ENCODE measurements around the gene HCFC1. TPM values are rescaled to one million over a fixed set of nuclear protein-coding genes. Genes with fewer than 3 reads are reported as not detected.

HCFC1 gene
- total RNA-seq, 1 experiment from 2014 or later: 79.9 TPM

DNA sequence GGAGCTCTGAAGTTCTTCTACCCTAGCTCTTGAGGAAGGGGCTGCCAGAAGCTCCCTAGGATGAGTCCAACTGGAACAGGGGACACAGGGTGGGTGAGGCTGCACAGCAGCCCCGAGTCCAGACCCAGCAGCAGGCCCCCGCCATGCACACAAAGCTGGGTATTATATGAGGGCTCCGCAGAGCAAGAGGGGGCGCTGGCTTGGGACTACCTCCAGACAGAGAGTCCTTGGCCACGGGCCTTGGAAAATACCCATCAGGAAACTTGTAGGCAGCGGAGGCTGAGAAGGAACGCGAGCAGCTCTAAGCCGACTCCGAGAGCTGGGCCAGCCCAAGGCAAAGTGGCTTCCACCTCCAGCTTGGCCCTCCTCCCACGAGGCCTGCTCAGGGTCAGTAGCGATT lies 8.1 kb downstream of the HCFC1 start:
- intact Hi-C loops (cut with micrococcal nuclease; ENCODE audit: unreplicated experiment): no loop called here
- BruUV-seq (replicated peaks): no TSS peak
- Histone ChIP-seq H3K4me3 (no peak overlapping the region), H3K9me3 (ENCODE audit: insufficient read depth, low read depth) (no peaks in the 10 kb centered on the region), H3K9me2 (ENCODE audit: insufficient read depth) (no peaks in the 10 kb centered on the region), H4K20me1 (ENCODE audit: insufficient read depth) (peaks cover 43% of the 10 kb centered on the region), H3K4me2 (no peak overlapping the region), H3K4me1 (replicated peaks; ENCODE audit: insufficient read depth) (no peaks in the 10 kb centered on the region), H3K36me3 (ENCODE audit: low read depth) (no peaks in the 10 kb centered on the region), H2AFZ (no peak overlapping the region), H3K27me3 (ENCODE audit: insufficient read depth, low read depth) (no peaks in the 10 kb centered on the region), H3K27ac (no peak overlapping the region), H3K79me2 (ENCODE audit: low read depth) (peaks cover 41% of the 10 kb centered on the region), H3F3A (ENCODE audit: insufficient read depth, low read depth) (no peaks in the 10 kb centered on the region)
- no peak for TF ChIP-seq EZH2 (IDR thresholded peaks at IDR 0.05; ENCODE audit: low read depth)
- no peak for TF ChIP-seq CTCF (conservative IDR thresholded peaks at IDR 0.05)
- POLR2A ChIA-PET (ENCODE audit: unreplicated experiment): no interaction called here
- CTCF ChIA-PET: no interaction called here
- DNase-seq: no peak

DNA sequence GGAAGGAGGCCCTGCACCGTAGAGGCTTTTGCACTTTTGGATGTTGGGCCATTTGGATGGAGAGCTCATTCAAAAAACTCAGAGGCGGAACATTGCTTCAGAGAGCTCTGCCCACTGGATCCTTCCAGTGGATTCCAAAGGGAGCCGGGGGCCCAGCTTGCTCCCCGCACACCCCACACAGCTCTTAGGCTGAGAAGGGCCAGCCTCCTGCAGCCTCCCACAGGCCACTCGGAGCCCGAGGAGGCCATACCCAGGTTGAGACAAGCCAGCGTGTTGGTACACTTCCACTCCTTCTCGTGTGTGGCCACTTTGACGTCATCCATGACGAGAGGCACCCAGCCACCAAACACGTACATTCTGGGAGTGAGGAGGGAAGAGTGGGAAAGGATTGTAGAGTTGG lies 10.3 kb downstream of the HCFC1 start:
- Histone ChIP-seq H2AFZ (no peak overlapping the region), H3K4me1 (replicated peaks; ENCODE audit: insufficient read depth) (no peaks in the 10 kb centered on the region), H3K9me2 (ENCODE audit: insufficient read depth) (no peaks in the 10 kb centered on the region), H3K36me3 (ENCODE audit: low read depth) (no peaks in the 10 kb centered on the region), H4K20me1 (ENCODE audit: insufficient read depth) (peaks cover 20% of the 10 kb centered on the region), H3K9me3 (ENCODE audit: insufficient read depth, low read depth) (no peaks in the 10 kb centered on the region), H3K79me2 (ENCODE audit: low read depth) (peaks cover 19% of the 10 kb centered on the region), H3K27me3 (ENCODE audit: insufficient read depth, low read depth) (no peaks in the 10 kb centered on the region), H3K27ac (no peak overlapping the region), H3K4me2 (no peak overlapping the region), H3F3A (ENCODE audit: insufficient read depth, low read depth) (no peaks in the 10 kb centered on the region), H3K4me3 (no peak overlapping the region)
- ChIA-PET CTCF (no interaction called here), POLR2A (ENCODE audit: unreplicated experiment) (no interaction called here)
- TF ChIP-seq CTCF (conservative IDR thresholded peaks at IDR 0.05) (no peak), EZH2 (IDR thresholded peaks at IDR 0.05; ENCODE audit: low read depth) (no peak)
- BruUV-seq (replicated peaks): no TSS peak
- no peak for DNase-seq
- intact Hi-C loops (cut with micrococcal nuclease; ENCODE audit: unreplicated experiment): no loop called here

DNA sequence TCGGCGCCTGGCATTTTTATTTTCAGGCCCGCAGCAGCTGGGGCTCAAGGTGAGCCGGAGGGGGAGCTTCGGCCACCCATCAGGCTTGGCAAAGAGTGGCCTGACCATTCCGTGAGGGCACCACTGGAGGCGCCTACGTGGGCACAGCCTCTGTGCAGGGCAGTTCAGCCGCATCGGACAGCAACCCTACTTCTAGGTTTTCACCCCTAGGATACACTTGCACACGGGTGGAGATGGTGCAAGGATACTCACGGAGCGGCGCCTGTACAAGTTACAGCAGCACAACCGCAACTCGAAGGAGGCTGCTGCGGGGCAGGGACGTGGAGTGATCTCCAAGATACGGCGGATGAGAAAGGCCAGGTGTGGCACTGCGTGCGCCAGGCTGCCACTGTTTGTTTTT lies 10.8 kb downstream of the HCFC1 start:
- Histone ChIP-seq H3K9me2 (ENCODE audit: insufficient read depth) (no peaks in the 10 kb centered on the region), H3K9me3 (ENCODE audit: insufficient read depth, low read depth) (no peaks in the 10 kb centered on the region), H3K4me2 (no peak overlapping the region), H3K27ac (no peak overlapping the region), H4K20me1 (ENCODE audit: insufficient read depth) (peaks cover 15% of the 10 kb centered on the region), H3F3A (ENCODE audit: insufficient read depth, low read depth) (no peaks in the 10 kb centered on the region), H3K4me3 (no peak overlapping the region), H3K36me3 (ENCODE audit: low read depth) (no peaks in the 10 kb centered on the region), H2AFZ (no peak overlapping the region), H3K79me2 (ENCODE audit: low read depth) (peaks cover 14% of the 10 kb centered on the region), H3K27me3 (ENCODE audit: insufficient read depth, low read depth) (no peaks in the 10 kb centered on the region), H3K4me1 (replicated peaks; ENCODE audit: insufficient read depth) (no peaks in the 10 kb centered on the region)
- CTCF ChIA-PET: no interaction called here
- POLR2A ChIA-PET (ENCODE audit: unreplicated experiment): no interaction called here
- TF ChIP-seq EZH2 (IDR thresholded peaks at IDR 0.05; ENCODE audit: low read depth) (no peak), CTCF (conservative IDR thresholded peaks at IDR 0.05) (no peak)
- no peak for DNase-seq
- BruUV-seq (replicated peaks): no TSS peak
- intact Hi-C loops (cut with micrococcal nuclease; ENCODE audit: unreplicated experiment): no loop called here
